HG02870 (cell line): ENCODE measurements around the gene EFNA3.

ENCODE experiments used
- ATAC-seq: cut with Tn5 transposase; IDR thresholded peaks from one replicate; pipeline ENCODE4 v1.9.1; 2021; ENCODE audit warnings: mild to moderate bottlenecking, moderate library complexity; ENCODE audit not compliant: unreplicated experiment

The EFNA3 gene

DNA sequence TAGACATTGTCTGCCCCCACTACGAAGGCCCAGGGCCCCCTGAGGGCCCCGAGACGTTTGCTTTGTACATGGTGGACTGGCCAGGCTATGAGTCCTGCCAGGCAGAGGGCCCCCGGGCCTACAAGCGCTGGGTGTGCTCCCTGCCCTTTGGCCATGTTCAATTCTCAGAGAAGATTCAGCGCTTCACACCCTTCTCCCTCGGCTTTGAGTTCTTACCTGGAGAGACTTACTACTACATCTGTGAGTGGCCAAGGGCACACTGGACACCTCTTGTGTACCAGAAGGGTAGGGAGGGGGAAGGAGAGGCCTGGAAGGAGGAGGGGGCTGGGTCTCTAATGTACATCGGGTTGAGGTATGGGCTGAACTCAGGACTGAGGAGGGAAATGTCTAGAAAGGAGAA lies 11.9 kb upstream of the EFNA3 start:
- no peak for ATAC-seq

DNA sequence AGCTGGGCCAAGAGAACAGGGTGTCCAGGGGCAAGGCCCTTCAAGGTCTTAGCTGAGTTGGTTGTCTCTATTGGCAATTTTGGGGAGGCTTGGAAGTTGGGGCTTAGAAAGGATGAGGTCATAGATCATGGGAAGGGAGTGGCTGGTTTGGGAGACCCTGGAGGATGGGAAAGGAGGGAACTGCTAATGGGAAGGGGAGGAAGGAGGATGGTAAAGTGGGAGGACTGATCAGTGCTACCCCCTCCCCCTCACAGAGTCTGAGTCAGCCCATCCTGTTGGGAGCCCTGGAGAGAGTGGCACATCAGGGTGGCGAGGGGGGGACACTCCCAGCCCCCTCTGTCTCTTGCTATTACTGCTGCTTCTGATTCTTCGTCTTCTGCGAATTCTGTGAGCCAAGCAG lies 10.0 kb upstream of the EFNA3 start:
- no peak for ATAC-seq

DNA sequence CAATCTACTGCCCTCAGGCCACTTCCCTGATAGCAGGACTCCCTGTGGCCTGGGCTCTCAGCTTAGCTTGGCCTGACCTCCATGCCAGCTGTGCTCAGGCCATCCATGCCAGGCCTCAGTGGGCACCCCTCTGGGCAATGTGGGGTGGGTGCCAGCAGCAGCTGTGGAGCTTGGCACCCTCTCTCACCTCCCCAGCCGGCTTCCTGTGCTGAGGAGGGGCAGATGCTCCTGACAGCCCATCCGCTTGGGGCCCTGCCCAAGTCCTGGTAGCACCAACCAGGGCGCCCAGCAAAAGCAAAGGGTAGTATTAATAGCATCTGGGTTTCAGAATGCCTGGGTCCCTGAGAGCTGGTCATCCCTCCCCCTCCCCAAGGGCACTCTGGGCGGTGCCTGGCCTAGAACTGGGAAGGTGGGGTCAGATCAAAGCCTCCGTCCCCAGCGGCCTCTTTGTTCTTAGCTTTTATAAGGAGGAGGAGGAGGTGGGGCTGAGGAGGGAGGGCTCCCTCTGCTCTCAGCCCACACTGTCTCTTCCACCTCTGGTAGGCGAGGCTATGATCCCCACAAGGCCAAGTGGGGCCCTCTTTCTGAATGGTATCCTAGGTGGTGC lies 9.0 kb upstream of the EFNA3 start:
- no peak for ATAC-seq

DNA sequence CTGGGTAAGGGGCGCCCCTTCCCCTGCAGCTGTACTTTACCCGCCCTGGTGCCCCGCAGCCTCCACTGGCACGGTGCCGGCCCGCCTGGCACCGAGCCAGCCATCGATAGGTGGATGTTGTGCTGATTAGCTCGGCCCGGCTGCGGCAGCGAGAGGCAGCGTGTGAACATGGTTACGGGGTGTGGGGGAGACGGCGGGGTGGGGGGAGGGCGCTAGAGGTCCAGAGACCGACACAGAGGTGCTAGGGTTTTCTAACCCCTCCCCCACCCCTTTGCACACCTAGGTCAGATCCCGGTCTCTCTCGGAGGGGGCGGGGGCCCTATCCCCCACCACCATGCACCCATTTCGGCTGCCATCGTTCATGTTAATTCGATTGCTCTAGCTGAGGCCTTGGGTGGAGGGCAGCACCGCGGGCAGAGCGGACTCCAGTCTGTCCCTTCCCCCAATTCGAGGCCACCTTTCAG lies 8.4 kb upstream of the EFNA3 start:
- ATAC-seq: no peak

DNA sequence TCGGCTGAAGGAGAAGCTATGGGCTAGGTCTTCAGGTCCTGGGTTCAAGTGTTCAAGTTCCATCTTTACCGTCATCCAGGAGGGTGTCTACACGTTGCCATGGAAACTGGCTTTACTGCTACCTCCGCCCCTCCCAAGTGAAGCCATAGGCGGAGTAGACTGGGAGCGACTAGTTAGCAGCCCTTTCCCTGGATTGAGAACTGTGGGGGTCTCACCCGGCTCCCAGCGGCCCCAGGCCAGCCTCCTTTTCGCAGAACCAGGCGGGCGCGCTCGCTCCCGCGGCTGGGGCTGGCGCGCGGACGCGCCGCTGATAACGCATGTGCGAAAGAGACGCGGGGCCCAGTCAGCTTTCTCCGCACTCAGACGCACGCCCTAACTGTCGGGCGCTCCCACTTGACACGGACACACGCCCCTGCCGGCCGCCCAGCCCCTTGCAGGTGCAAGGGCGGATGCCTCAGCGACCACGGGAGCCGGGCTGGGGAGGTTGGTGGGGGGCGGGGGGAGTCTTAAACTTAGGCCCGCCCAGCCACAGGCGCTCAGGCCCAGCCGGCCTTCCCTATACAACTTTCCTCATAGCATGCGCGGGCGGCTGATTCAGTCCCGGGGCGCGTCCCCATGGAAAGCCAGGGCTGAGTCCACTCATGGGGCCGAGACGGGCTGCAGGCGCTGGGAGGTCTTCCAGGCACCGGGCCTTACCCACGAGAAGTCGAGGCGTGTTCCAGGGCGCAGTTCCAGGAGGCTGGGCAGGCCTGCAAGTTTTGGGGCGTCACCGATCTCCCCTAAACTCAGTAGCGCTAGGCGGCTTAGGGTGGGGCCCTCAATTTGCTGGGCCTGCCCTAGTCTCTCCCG lies 7.7 kb upstream of the EFNA3 start:
- no peak for ATAC-seq

DNA sequence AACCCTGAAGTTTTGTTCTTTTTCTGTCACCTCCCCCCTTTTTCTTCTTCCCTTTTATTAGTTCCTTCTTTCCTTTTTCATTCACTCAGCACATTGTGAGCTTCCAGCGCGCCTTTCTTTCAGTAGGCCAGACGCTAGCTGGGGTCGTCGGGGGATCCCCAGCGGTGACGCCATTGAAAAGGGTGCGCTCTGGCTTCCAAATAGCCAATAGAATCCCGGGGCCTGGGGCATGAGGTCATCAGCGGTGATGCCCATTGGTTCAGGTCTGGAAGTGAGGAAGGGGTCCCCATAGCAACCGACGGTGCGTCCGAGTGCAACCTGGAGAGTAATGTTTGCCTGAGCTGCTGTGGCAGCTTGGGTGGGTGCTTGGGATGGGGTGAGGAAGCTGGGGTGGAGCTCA lies 6.9 kb upstream of the EFNA3 start:
- ATAC-seq: no peak

DNA sequence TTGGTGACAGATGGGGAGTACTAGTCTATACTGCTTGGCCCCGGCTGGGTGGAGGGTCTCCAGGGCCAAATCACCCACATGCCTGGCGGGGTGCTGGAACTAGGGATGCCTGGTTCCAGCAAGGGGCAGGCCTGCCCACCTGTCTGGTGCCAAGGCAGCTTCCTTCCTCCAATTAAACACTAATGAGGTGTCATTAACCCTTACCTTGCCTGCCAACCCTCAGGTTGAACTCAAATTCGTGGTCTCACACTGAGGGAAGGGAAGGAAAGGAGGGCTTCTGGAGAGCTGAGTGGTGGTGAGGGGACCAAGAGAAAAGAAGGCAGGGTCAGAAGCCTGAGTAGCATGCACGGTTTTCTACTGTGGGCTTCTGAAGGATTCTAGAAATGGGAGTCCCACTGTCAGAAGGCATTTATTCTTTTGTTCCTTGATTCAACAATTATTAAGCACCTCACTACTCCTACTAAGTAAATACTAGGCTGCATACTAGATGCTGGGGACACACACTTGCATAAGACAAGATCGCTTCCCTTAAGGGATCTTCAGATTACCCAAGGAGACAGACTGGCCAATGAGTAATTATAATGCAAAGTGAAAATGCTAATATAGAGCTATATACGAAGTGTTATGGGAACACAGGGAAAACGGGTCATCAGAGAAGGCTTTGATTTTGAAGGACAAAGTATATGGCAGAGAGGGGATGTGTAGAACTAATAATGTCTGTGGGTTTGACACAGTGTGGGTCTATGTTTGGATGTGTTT lies 5.9 kb upstream of the EFNA3 start:
- ATAC-seq: no peak

DNA sequence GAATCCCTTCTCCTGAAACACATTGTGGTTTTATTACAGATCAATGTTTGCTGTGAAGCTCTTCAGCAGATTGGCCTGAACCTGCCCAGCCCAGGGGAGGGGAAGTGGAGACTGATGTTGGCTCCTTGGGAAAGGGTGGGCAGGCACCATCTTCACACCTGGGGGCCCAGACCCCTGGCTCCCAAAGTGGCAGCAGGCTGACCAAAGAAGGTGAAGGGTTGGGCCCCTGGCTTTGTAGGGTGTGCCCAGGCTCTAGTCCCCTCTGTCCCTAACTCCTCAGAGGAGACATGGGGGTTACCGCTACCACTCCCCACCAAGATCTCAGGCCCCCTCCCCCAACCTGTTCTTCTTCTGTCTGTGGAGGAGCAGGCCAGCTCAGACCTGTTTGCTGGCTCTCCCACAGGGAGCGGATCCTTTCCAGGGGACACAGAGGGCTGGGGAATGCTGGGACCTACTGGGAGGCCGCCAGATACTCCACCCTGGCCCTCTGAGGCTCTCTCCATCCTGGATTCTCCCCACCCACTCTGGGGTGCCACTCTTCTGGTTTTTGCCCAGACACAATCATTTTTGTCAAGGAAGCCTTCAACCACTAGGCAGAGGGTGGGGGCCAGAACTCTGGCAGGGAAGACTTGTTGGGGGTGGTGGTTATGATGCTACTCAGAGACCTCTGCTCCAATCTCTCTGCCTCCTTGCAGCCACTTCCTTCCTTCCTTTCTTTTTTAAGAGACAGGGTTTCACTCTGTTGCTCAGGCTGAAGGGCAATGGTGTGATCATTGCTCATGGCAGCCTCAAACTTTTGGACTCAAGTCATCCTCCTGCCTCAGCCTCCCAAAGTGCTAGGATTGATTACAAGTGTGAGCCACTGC lies 5.0 kb upstream of the EFNA3 start:
- ATAC-seq: no peak

DNA sequence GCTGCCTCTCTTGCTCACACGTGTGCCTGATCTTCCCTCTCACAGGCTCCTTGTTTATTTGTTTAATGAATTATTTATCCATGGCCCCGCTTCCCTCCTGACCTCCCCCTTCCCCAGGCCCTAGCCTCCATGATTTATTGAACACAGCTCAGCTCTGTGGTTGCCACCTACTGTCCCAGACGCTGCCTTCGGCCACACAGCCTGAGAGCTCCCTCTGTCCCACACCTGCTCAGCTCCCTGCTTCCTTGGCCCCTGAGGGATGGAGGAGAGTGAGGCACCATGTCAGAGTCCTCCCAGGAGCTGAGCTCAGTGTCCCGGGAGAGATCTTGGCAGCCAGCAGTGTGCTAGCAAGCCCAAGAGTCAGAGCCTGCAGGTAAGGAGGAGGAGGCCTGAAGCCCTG lies 3.1 kb upstream of the EFNA3 start:
- no peak for ATAC-seq

DNA sequence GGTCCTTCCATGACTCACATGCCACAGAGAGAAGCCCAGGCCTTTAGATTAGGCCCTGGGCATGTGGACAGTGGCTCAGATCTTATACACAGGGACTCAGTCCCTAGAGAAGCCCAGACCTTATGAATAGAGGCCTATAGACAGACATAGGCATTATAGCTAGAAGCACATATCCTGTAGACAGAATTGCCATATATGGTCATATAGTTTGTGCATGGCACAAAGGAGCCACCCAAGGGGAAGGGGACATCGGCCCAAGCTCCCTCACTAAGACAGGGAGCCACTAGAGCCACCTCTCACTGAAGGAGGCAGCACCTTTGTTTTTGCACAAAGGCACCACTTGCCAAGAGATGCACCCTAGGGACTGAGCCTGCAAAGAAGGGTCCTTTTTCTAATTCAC lies 2.3 kb upstream of the EFNA3 start:
- ATAC-seq: no peak

DNA sequence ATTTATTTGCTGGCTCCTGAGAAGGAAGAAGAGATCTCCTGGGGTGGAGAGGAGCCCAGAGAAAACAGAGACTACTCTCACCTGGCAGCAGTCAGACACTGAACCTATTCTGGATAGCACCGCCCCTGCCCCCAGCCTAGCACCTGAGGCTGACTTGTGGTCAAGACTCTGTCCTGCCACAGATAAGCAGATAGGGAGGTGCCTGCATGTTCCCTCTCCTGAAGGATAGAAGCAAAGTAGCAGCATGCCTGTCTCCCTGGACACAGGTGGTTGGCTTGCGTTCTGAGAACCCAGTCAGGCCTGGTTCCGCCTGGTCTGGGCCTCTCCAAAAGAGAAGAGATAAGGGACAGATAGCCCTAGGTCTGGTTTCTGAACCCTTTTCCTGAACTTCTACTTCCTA lies 1.3 kb upstream of the EFNA3 start:
- ATAC-seq: no peak

DNA sequence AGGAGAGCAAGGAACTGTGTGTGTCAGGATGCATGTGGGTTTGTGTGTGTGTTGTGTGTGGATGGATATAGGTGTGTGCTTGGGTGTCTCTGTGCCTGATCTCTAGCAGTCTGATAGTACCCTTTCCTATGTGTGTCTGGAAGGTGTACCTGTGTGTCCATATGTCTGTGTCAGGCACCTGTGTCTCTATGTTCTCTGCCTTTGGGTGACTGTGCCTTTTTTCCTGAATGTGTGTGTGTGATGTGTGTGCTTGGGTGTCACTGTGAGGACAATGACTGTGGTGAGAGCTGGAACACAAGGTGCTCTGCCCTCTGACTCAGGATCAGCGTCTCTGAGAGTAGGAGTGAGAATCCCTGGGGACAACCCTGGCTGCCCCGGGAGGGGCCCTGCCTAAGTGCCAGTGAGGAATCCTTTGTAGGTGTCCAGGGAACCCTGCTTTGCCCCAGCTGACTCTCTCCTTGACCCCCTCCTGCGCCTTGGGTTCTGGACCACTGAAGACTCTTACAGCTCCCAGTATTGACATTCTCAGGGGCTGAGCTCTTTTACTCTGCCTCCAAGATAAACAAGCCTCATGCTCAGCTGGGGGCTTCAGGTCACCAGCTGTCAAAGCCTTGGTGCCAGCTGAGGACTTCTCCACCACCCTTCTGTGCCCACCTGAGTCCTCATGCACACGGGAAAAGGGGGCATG lies 735 bp upstream of the EFNA3 start:
- ATAC-seq: no peak

DNA sequence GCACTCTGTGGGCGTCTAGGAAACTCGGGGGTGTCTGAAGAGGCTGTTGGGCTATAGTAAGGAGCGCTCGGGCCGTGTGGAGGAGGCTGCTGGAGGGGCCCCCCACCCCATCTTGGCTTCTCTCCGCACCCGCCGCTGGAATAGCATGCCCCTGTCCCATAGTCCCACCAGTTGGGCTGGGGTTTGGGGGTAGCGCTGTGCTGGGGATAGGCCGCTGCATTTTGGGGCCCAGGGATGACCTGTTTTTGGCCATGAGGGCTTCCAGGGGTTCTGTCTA lies 511 bp downstream of the EFNA3 start:
- ATAC-seq: no peak

DNA sequence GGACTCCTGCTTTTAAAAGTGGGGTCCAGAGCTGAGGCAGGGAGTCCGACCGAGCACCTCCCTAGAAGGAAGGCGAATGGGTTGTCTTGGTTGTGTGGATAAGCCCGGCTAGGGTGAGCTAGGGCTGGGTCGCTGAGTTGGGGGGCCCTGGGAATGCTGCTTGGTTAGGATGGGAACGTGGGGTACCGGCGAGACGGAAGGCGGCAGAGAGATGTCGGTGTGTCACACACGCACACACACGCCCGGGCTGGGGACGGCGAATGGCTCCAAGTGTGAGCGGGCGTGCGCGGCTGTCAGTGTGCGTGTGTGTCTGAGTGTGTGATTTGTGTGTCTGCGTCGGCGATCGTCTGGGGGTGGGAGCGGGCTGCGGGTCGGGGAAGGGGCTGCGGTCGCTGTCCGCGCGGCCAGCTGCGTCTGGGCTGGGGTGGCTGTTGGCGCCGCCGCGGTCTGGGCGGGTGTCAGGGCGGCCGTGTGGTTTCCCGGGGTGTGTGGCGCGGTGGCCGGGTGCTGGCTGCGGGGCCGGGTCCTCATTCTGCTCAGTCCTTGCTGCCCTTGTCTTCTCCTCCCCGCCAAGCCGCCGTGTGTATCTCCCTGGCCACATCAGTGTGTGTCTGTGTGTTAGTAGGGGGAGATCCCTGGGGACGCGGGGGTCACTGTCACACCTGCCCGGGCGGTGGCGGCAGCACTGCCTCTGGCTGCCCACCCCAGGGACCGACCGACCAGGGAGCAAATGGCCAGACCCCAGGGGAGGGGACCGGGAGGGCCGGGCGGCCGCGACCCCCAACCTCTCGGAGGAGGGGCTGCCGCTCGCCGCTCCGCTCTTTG lies 1.1 kb downstream of the EFNA3 start:
- ATAC-seq: no peak

DNA sequence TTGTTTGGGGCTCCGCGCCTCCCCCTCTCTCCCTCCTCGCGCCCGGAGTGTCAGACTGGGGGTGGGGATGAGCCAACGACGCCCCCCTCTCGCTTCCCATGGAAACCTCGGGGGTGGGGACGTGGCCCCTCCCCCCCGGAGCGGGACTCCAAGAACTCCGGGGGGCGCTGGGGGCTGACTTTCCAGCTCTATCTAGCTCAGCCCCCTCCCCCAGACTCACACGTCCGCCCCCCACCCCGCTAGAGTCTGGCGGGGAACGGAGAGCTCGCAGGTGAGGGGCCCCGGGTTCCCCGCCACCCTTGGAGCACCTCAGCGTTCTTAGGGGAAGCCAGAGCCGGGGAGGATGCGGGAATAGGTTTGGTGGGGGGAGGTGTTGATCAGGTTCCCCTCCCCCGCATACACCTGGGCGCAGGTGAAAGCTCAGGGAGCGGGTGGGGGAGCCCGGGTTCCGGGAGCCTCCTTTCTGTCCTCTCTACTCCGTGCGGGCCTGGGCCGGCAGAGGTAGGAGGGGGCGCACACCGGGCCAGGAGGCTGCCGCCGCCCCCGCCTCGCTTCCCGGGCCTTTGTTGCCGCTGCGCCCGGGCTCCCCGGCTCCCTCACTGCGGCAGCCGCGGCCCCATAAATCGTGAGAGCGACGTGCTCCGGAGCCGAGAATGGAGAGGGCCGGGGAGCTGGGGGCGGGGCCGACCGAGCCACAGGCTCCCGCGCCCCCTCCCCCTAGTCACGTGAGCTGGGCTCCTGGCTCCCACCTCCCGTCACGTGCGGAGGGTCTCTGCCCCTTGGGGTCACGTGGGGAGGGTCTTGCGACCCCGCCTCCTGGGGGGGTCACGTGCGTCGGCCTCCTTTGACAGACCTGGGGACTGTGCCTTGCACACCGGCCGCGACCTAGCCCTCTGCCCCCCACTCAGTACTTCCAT lies 1.9 kb downstream of the EFNA3 start:
- no peak for ATAC-seq

DNA sequence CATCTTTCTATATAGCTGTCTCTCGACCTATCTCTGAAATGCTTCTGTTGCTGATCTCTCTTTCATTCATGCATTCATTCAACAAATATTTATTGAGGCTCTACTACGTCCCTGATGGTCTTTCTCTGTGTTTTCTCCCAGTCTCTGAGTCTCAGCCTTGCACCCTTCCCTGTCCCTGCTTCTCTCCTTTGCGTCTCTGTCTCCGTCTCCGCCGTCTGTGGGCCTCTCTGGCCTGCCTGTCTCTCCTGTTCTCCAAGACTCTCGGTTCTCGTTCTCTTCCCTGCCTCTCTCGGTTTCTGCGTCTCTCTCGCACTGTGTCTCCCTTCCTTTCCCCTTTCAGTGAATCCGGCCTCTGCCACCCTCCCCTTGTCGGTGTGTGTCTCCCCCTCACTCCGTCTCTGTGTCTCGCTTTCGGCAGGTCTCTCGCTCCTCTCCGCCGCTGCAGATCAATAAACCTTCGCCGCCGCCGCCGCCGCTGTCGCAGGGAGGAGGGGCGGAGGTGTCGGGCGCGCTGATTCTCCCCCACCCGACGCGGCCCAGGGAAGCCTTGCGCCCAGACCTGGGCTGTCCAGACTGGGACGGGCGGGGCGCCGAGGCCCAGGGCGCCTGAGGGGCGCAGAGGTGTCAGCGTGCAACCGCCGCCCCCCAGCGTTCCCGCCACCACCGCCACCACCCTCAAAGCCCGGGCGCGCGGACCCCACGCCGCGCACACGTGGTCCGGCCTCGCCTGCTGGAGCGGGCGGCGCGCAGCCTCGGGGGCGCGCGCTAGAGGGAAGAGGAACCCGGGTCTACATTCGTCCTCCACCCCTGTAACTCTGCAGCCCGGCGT lies 3.0 kb downstream of the EFNA3 start:
- ATAC-seq: no peak

DNA sequence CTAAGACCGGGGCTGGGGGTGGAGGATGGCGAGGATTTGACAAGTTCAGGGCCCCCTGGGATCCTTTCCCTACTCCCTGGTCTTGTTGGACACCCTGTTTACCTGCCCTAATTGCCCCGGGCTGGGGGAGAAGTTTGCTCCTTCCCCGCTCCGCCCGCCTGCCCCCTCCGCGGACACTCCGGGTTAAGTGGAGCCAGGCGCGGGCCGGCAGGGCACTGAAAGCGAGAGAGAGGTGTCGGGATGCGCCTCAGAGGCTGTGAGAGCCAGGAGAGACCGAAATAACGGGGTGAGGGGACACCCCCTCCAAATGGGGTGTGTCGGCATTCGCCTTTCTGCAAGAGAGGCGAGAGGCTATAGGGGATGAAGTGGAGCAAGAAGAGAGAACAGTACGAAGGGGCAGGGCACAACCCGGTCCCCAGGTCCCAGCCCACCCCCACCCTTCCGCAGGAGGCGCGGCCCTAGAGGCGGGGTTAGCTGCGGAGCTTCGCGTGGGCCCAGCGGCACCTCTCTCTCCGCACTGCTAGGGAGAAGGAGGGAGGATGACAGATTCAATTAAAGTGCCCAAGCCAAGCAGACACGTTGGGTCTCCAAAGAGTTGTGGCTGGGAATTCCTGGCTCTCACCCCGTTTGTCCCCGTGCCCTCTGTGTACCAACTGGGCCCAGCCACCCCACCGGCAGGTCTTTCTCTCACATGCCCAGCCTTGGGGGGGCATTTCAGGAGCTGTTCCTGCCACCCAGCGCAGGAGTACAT lies 3.8 kb downstream of the EFNA3 start:
- no peak for ATAC-seq
